HG02973 (cell line): ENCODE results near the gene KRT10.
"Not testable (repeated sequence)": the region's sequence is repeated elsewhere in the genome, so short reads cannot be mapped to it uniquely, and the experiment has no call there.

Experiments used
- ATAC-seq: cut with Tn5 transposase; IDR thresholded peaks from one replicate; pipeline ENCODE4 v1.9.1; 2021; ENCODE audit warnings: moderate library complexity; ENCODE audit not compliant: unreplicated experiment

Gene KRT10

GRCh38 chr17:40822132-40822812 is at the start of gene KRT10:
Gene KRT10 (minus strand): TSS chr17:40822614. CDS start chr17:40822585, 29 bp downstream.
- no peak for ATAC-seq

GRCh38 chr17:40871316-40871715 is 48.9 kb upstream of the KRT10 start:
- ATAC-seq, result no peak

GRCh38 chr17:40870136-40870535 is 47.7 kb upstream of the KRT10 start:
- no peak for ATAC-seq

- no peak for ATAC-seq
These were observed 44.4 kb upstream of the KRT10 start, which contains the start of gene KRT12 for GRCh38 chr17:40866838-40867237. Gene KRT12 (minus strand): TSS chr17:40867223. CDS start chr17:40867186, 37 bp downstream.

- ATAC-seq, result no peak
These were observed 42.4 kb upstream of the KRT10 start for GRCh38 chr17:40864661-40865390.

- no peak for ATAC-seq
These were observed 40.7 kb upstream of the KRT10 start for GRCh38 chr17:40862985-40863733.

- ATAC-seq, result no peak
These were observed 37.1 kb upstream of the KRT10 start for GRCh38 chr17:40859536-40859935.

- ATAC-seq, result not testable (repeated sequence)
These were observed 36.3 kb upstream of the KRT10 start for GRCh38 chr17:40858667-40859066.

- no peak for ATAC-seq
These were observed 35.1 kb upstream of the KRT10 start for GRCh38 chr17:40857535-40857934.

GRCh38 chr17:40854175-40854814 is 31.9 kb upstream of the KRT10 start:
- ATAC-seq, result no peak

GRCh38 chr17:40852364-40852763 is 29.9 kb upstream of the KRT10 start:
- ATAC-seq, result no peak

- ATAC-seq, result no peak
These were observed 28.0 kb upstream of the KRT10 start for GRCh38 chr17:40850293-40850972.

GRCh38 chr17:40849723-40850122 is 27.3 kb upstream of the KRT10 start:
- ATAC-seq, result no peak

GRCh38 chr17:40848583-40849235 is 26.3 kb upstream of the KRT10 start:
- no peak for ATAC-seq

GRCh38 chr17:40846515-40847144 is 24.2 kb upstream of the KRT10 start:
- ATAC-seq, result no peak

GRCh38 chr17:40844671-40845107 is 22.3 kb upstream of the KRT10 start:
- no peak for ATAC-seq

GRCh38 chr17:40843242-40843641 is 20.8 kb upstream of the KRT10 start:
- no peak for ATAC-seq

- ATAC-seq, result no peak
These were observed 18.8 kb upstream of the KRT10 start for GRCh38 chr17:40841246-40841645.

- no peak for ATAC-seq
These were observed 16.8 kb upstream of the KRT10 start for GRCh38 chr17:40839194-40839593.

- no peak for ATAC-seq
These were observed 13.6 kb upstream of the KRT10 start for GRCh38 chr17:40836020-40836419.
